Testis (tissue), 3 donors: ENCODE data around the gene SLC8B1. TPM values are rescaled to one million over a fixed set of nuclear protein-coding genes. Genes with fewer than 3 reads are reported as not detected.

ENCODE experiments used
- DNase-seq: peaks from one replicate; pipeline ENCODE4 v3.0.0-alpha.2; 2019
- H3K27ac ChIP-seq, 2 donors: fragments of 200-600 bp; sonication (generic); one replicate each; pipeline ENCODE4 v1.5.1; 2019
- H3K27me3 ChIP-seq: fragments of 200-600 bp; sonication (generic); one replicate; pipeline ENCODE4 v1.5.1; 2019
- H3K36me3 ChIP-seq: fragments of 200-600 bp; sonication (generic); one replicate; pipeline ENCODE4 v1.5.1; 2017; ENCODE audit warnings: low read depth; ENCODE audit errors: missing control alignments
- H3K4me1 ChIP-seq: fragments of 200-600 bp; sonication (generic); one replicate; pipeline ENCODE4 v1.5.1; 2019
- H3K4me3 ChIP-seq, 2 donors: fragments of 200-600 bp; sonication (generic); one replicate each; pipeline ENCODE4 v1.5.1; 2017 to 2019
- H3K9me3 ChIP-seq: fragments of 200-600 bp; sonication (generic); one replicate; pipeline ENCODE4 v1.5.1; 2017
- POLR2A ChIP-seq: fragments of 450-650 bp; IDR thresholded peaks from one replicate; pipeline ENCODE4 v1.6.1; 2017; ENCODE audit warnings: antibody characterized with exemption, mild to moderate bottlenecking, moderate library complexity
- WGBS, 2 donors: methylation state at CpG; one replicate each; pipeline ENCODE4 v1.1.5; 2018; 5-methylcytosine and 5-hydroxymethylcytosine counted together
- intact Hi-C: fragments of 100-400 bp; cut with DNase I; formaldehyde crosslinking; loops from one replicate; pipeline ENCODE4 v1.15.1; 2023; ENCODE audit warnings: low total_unique reads
- polyA plus RNA-seq: library from polyadenylated mRNA; stranded (reverse); fragments of 350-450 nt; fragmentation: Illumina TruSeq; extraction: RNeasy Lipid Tissue Mini Kit (QIAGEN cat#74804); gene quantifications from one replicate; pipeline ENCODE4 v1.2.3, GENCODE V29; 2014; ENCODE audit warnings: low read depth, low replicate concordance; ENCODE audit not compliant: insufficient read depth
- total RNA-seq, 2 donors: library from RNA; depleted of rRNA; stranded (reverse); fragments of >200 nt; gene quantifications; one replicate each; pipeline ENCODE4 v1.2.3, GENCODE V29; 2016
- TF ChIP-seq, protein P1 (sequence below), 3 experiments: fragments of 450-650 bp in 2 of 3; fragments of 200-600 bp in 1 of 3; sonication (generic) in 1 of 3; IDR thresholded peaks; one replicate each; pipeline ENCODE4 v1.5.1; 2016 to 2019; ENCODE audit warnings: antibody characterized with exemption in 3 of 3, mild to moderate bottlenecking in 2 of 3, moderate library complexity in 1 of 3

Gene SLC8B1
- total and polyA plus RNA-seq, 3 donors from 2014 or later: 41.2 to 88.3 (median 78.0) TPM

DNA sequence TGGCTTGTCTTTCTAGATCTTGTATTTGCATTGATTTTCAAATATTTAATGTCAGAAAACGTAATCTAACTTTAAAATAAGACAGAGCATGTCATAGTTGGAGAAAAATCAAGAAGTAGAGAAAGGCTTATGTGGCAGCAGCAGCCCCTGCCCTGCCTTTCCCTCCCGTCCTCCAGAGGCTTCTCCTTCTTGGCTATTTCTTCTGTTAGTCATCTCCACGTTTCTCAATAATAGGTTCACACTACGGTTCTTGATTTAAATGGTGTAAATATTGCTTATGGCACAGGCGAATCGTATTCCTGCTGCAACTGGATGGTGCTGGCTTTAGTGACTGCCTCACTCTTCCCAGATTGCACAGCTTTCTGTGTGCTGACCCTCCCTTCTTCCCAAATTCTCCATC, 42.8 kb downstream of the SLC8B1 start:
- no peak for TF ChIP-seq POLR2A
- TF ChIP-seq, protein P1, sequence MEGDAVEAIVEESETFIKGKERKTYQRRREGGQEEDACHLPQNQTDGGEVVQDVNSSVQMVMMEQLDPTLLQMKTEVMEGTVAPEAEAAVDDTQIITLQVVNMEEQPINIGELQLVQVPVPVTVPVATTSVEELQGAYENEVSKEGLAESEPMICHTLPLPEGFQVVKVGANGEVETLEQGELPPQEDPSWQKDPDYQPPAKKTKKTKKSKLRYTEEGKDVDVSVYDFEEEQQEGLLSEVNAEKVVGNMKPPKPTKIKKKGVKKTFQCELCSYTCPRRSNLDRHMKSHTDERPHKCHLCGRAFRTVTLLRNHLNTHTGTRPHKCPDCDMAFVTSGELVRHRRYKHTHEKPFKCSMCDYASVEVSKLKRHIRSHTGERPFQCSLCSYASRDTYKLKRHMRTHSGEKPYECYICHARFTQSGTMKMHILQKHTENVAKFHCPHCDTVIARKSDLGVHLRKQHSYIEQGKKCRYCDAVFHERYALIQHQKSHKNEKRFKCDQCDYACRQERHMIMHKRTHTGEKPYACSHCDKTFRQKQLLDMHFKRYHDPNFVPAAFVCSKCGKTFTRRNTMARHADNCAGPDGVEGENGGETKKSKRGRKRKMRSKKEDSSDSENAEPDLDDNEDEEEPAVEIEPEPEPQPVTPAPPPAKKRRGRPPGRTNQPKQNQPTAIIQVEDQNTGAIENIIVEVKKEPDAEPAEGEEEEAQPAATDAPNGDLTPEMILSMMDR (IDR thresholded peaks at IDR 0.05): no peak
- Histone ChIP-seq H3K27ac (no peak overlapping the region), H3K36me3 (no peaks in the 10 kb centered on the region), H3K9me3 (no peaks in the 10 kb centered on the region), H3K4me1 (peaks cover 12% of the 10 kb centered on the region), H3K4me3 (no peak overlapping the region), H3K27me3 (no peaks in the 10 kb centered on the region)
- DNase-seq: no peak
- intact Hi-C loops: no loop called here
- WGBS, 2 donors: 83 to 84% methylated on average over 6 of the region's 6 CpGs

DNA sequence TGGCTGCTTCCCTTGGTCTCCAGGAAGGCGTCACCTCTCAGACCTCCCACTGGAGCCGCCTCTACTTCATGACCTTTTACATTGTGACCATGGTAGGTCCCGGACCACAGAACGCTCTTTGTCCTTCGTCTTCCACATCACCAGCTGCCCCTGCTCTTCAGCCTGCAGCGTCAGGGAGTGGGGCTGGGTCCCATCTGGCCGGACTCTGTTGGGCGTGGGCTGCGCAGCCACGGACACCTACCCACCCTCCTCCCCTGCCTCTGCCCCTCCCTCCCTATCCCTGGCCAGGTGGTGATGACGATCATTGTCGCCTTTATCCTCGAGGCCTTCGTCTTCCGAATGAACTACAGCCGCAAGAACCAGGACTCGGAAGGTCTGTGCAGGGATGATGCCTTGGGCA, 43.3 kb downstream of the SLC8B1 start:
- no peaks in the 10 kb centered on the region for H3K9me3 ChIP-seq
- 85 to 91% methylated on average over 16 to 17 of the region's 17 CpGs for WGBS, 2 donors
- DNase-seq: no peak
- H3K27me3 ChIP-seq: no peaks in the 10 kb centered on the region
- no peak overlapping the region for H3K27ac ChIP-seq
- intact Hi-C loops: no loop called here
- H3K4me3 ChIP-seq: no peak overlapping the region
- H3K36me3 ChIP-seq: no peaks in the 10 kb centered on the region
- H3K4me1 ChIP-seq: peaks cover 11% of the 10 kb centered on the region
- no peak for TF ChIP-seq POLR2A

DNA sequence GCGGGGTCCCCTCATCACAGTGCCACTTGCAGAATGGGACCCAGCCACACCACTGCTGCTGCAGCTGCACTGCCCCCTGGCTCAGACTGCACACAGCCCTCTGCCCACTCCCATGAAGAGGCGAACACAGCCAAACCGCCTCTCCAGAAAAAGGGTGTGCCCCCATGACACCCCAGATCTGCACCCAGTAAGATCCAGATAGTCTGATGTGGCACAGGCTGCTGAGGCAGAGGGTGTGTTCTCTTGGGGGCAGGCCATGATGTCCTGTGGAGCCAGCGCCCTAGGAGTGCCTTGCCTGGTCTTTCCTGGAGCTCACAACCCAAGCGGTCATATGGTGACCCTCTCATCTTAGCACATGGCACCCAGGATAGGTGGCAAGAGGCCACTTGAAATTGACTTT, 44.4 kb downstream of the SLC8B1 start:
- Histone ChIP-seq H3K4me3 (no peak overlapping the region), H3K36me3 (no peaks in the 10 kb centered on the region), H3K27ac (no peak overlapping the region), H3K9me3 (no peaks in the 10 kb centered on the region), H3K27me3 (no peaks in the 10 kb centered on the region), H3K4me1 (peaks cover 11% of the 10 kb centered on the region)
- DNase-seq: no peak
- intact Hi-C loops: no loop called here
- WGBS, 2 donors: 98 to 100% methylated on average over 3 to 5 of the region's 5 CpGs
- TF ChIP-seq POLR2A: no peak
- TF ChIP-seq, protein P1 (IDR thresholded peaks at IDR 0.05): no peak

DNA sequence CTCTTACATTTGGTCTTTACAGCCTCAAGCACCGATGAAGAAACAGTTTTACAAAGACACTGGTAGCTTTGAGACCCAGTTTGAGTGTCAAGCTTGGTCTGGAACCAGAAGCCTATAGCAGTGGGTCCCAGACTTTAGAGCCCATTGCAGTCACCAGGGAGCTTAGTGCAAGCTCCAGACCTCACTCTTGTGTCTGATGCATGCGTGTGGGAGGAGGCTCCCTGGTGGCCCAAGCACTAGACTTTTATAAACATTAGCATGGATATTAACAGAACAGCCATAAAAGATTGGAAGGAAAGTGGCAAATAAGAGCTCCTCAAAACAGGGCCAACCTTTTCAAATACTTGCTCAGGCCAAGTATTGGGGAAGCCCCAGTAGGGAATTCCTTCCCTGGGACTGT, 45.5 kb downstream of the SLC8B1 start:
- TF ChIP-seq, protein P1 (IDR thresholded peaks at IDR 0.05): no peak
- no peak for TF ChIP-seq POLR2A
- Histone ChIP-seq H3K4me3 (no peak overlapping the region), H3K4me1 (peaks cover 9% of the 10 kb centered on the region), H3K27ac (no peak overlapping the region), H3K9me3 (no peaks in the 10 kb centered on the region), H3K27me3 (no peaks in the 10 kb centered on the region), H3K36me3 (no peaks in the 10 kb centered on the region)
- no peak for DNase-seq
- intact Hi-C loops: no loop called here
- WGBS, 2 donors: 63 to 72% methylated on average over 2 of the region's 2 CpGs

DNA sequence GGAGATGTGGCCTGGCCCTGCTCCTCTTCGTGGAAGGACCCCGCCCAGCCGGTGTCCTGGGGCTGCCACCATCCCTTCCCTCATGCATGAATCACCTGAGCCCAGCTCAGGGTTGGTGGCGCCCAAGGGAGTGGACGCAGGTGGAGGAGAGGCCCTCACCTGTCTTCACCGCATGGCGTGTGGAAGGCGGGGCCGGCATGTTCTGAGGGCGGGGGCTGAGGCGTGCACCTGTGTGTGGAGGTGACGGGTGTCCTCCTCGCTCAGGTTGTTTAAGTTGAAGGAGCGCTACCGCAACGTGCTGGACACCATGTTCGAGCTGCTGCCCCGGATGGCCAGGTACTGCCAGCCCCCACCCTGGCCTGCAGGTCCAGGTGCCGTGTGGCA, 47.0 kb downstream of the SLC8B1 start:
- H3K4me3 ChIP-seq: no peak overlapping the region
- no peaks in the 10 kb centered on the region for H3K9me3 ChIP-seq
- H3K27ac ChIP-seq: no peak overlapping the region
- WGBS, 2 donors: 95% methylated on average over 19 of the region's 19 CpGs; no CpG with 5 or more reads in 1 of the 2 donors
- TF ChIP-seq, protein P1 (IDR thresholded peaks at IDR 0.05): no peak
- no peak for TF ChIP-seq POLR2A
- no peaks in the 10 kb centered on the region for H3K27me3 ChIP-seq
- DNase-seq: no peak
- peaks cover 9% of the 10 kb centered on the region for H3K4me1 ChIP-seq
- intact Hi-C loops: no loop called here
- H3K36me3 ChIP-seq: no peaks in the 10 kb centered on the region
